Measurements from ENCODE around the gene VAT1L.
A peak's percentile ranks its signal among the peaks of the same experiment; 100 is the strongest.

VAT1L gene

DNA sequence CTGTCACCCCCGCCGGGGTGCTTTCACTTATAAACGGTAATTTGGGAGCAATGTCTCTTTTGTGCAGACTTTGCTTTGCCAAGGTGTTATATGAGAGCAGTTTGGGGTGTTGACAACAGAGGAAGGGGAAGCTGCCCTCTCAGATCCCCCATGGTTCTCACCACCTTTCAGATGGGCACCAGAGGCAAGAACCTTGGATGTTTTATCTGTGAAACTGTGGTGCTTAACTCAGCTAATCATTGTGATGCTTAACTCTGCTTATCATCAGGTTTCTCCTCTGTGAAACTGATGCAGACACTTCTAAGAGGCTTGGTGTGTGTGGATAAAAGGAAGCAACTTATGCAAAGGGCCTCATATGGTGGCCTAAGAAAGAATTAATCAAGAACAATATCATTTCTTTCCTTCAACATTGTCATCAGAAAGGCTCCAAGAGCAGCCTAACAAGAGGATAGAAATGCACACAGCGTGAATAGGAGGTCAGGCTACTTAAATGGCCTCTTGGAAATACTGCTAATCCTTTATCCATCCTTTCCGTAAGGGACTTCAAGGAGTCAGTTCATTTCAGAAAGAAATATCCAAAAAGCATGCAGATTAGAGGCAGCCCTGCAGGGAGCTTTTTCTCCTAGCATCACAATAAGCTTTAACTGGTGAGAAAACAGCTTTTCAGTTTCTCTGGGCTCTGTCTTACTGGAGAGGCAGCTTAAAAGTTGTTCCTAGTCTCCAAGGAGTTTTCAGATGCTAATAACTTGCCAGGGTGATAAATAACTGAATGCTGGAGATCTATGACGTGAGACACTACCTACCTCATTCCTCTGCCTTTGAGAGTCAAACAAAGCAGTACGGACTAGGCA, 178.9 kb downstream of the VAT1L start:
- H3K36me3 ChIP-seq (ENCODE audit: control insufficient read depth, low read depth, low read length) = no peaks in the 10 kb centered on the region
- H3K9ac ChIP-seq (ENCODE audit: low read length) = peak overlapping the region; percentile 47
- no peaks in the 10 kb centered on the region for H3K27me3 ChIP-seq (ENCODE audit: control insufficient read depth, insufficient read depth, low read length)
- peak overlapping the region; percentile 95 for H3K27ac ChIP-seq (ENCODE audit: low read length)
- no peaks in the 10 kb centered on the region for H3K9me3 ChIP-seq (ENCODE audit: control insufficient read depth, low read depth, low read length)
- H3K4me1 ChIP-seq (ENCODE audit: control insufficient read depth, low read depth, low read length) = peaks cover 56% of the 10 kb centered on the region
- H3K4me3 ChIP-seq (ENCODE audit: low read length) = no peak overlapping the region

DNA sequence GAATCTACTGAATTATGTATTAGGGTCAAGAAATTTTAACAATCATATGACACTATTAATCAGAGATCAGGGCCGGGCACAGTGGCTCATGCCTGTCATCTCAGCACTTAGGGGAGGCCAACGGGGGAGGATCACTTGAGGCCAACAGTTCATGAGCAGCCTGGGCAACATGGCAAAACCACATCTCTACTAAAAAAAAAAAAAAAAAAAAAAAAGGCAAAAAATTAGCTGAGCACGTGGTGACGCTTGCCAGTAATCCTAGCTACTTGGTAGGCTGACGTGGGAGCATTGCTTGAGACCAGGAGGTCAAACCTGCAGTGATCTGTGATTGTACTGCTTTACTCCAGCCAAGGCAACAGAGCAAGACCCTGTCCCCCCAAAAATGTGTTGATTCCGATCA, 181.5 kb downstream of the VAT1L start:
- no peaks in the 10 kb centered on the region for H3K27me3 ChIP-seq (ENCODE audit: control insufficient read depth, insufficient read depth, low read length)
- H3K27ac ChIP-seq (ENCODE audit: low read length) = no peak overlapping the region
- H3K36me3 ChIP-seq (ENCODE audit: control insufficient read depth, low read depth, low read length) = no peaks in the 10 kb centered on the region
- no peak overlapping the region for H3K4me3 ChIP-seq (ENCODE audit: low read length)
- H3K9me3 ChIP-seq (ENCODE audit: control insufficient read depth, low read depth, low read length) = no peaks in the 10 kb centered on the region
- no peak overlapping the region for H3K9ac ChIP-seq (ENCODE audit: low read length)
- peaks cover 40% of the 10 kb centered on the region for H3K4me1 ChIP-seq (ENCODE audit: control insufficient read depth, low read depth, low read length)

DNA sequence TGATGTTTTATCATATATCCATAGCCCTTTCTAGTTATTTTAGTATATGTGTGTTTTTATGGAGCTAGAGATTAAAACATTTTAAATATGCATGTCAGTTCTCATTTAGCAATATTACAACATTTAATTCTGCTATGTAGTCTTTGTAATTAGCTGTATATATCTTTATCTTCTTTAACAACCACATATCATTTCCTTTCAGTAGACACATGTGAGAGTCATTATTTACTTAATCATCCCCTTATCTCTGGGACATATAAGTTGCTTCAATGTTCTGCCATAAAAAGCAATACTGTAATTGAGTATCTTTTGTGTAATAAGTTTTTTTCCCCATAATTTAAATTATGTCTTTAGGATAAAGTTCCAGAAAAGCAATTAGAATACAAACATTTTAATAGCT, 182.0 kb downstream of the VAT1L start:
- no peak overlapping the region for H3K4me3 ChIP-seq (ENCODE audit: low read length)
- no peaks in the 10 kb centered on the region for H3K36me3 ChIP-seq (ENCODE audit: control insufficient read depth, low read depth, low read length)
- no peaks in the 10 kb centered on the region for H3K9me3 ChIP-seq (ENCODE audit: control insufficient read depth, low read depth, low read length)
- peaks cover 37% of the 10 kb centered on the region for H3K4me1 ChIP-seq (ENCODE audit: control insufficient read depth, low read depth, low read length)
- no peaks in the 10 kb centered on the region for H3K27me3 ChIP-seq (ENCODE audit: control insufficient read depth, insufficient read depth, low read length)
- H3K9ac ChIP-seq (ENCODE audit: low read length) = no peak overlapping the region
- H3K27ac ChIP-seq (ENCODE audit: low read length) = no peak overlapping the region

DNA sequence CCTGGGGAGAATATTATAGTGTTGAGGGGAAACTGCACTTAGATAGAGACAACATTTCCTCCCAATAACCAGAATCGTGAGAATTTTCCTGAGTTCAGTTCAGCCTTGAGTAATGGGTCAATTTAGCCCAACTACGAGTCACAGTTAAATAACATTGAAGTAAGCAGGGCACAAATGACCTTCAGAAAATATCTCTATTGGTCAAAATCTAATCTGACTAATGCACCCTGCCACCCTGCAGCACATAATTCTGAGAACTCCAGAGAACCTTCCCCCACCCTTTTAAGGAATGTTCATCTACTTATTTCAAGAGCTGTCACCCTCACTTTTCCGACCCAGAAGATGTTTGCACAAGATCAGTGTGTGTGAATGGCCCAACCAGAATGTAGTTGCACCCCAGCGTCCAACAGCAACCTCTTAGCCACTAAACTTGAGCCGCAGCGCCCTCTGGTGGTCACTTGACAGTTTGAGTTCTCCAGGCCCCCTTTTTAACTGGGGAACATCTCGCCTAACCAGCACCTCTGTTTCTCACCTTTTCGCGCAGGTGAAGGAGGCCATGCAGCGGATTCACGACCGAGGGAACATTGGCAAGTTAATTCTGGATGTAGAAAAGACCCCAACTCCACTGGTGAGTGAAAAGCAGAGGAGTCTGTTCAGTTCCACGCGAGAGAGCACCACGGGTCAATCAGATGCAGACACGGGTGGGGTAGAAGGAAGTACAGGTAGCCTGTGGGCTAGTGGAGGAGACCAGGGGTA, 183.1 kb downstream of the VAT1L start:
- no peak overlapping the region for H3K9ac ChIP-seq (ENCODE audit: low read length)

DNA sequence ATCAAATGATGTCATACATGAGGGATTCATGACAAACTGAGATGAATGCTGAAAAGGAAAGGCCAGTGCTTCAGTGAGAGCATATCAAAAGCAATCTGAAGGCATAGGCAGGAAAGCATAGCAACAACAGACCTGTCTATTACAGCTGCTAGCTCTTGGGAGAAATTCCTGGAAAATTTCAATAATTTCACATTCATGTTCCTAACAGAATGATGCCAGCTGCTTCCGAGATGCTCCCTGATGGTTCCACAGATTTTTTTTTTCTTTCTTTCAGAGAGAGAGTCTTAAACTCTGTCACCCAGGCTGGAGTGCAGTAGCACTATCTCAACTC, 183.7 kb downstream of the VAT1L start:
- H3K36me3 ChIP-seq (ENCODE audit: control insufficient read depth, low read depth, low read length) = no peaks in the 10 kb centered on the region
- H3K9me3 ChIP-seq (ENCODE audit: control insufficient read depth, low read depth, low read length) = no peaks in the 10 kb centered on the region
- H3K4me1 ChIP-seq (ENCODE audit: control insufficient read depth, low read depth, low read length) = peaks cover 22% of the 10 kb centered on the region
- no peak overlapping the region for H3K27ac ChIP-seq (ENCODE audit: low read length)
- no peak overlapping the region for H3K4me3 ChIP-seq (ENCODE audit: low read length)
- no peak overlapping the region for H3K9ac ChIP-seq (ENCODE audit: low read length)
- H3K27me3 ChIP-seq (ENCODE audit: control insufficient read depth, insufficient read depth, low read length) = no peaks in the 10 kb centered on the region

More for the DNA sequence above, 183.1 kb downstream of the VAT1L start:
- H3K9me3 ChIP-seq (ENCODE audit: control insufficient read depth, low read depth, low read length) = no peaks in the 10 kb centered on the region
- no peaks in the 10 kb centered on the region for H3K27me3 ChIP-seq (ENCODE audit: control insufficient read depth, insufficient read depth, low read length)
- H3K27ac ChIP-seq (ENCODE audit: low read length) = no peak overlapping the region
- no peaks in the 10 kb centered on the region for H3K36me3 ChIP-seq (ENCODE audit: control insufficient read depth, low read depth, low read length)
- no peak overlapping the region for H3K4me3 ChIP-seq (ENCODE audit: low read length)
- H3K4me1 ChIP-seq (ENCODE audit: control insufficient read depth, low read depth, low read length) = peaks cover 27% of the 10 kb centered on the region

DNA sequence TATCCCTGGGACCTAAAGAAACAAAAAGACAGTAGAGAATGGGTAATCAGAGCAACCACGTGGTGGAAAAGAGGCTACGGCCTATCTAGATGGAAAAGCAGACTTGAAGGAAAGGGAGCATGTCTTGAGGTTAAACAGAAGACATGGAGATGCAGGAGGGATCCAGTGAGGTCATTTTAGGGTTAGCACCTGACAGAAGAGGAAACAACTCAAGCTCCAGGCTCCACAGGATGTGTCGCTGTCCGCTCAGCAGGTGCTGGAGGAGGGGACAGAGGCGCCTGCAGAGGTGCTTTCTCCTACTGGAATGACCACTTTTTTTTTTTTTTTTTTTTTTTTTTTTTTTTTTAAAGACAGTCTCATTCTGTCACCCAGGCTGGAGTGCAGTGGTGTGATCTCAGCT, 186.5 kb downstream of the VAT1L start:
- H3K4me3 ChIP-seq (ENCODE audit: low read length) = no peak overlapping the region
- H3K27me3 ChIP-seq (ENCODE audit: control insufficient read depth, insufficient read depth, low read length) = no peaks in the 10 kb centered on the region
- H3K9ac ChIP-seq (ENCODE audit: low read length) = no peak overlapping the region
- peaks cover 16% of the 10 kb centered on the region for H3K36me3 ChIP-seq (ENCODE audit: control insufficient read depth, low read depth, low read length)
- peaks cover 11% of the 10 kb centered on the region for H3K4me1 ChIP-seq (ENCODE audit: control insufficient read depth, low read depth, low read length)
- no peaks in the 10 kb centered on the region for H3K9me3 ChIP-seq (ENCODE audit: control insufficient read depth, low read depth, low read length)
- no peak overlapping the region for H3K27ac ChIP-seq (ENCODE audit: low read length)

DNA sequence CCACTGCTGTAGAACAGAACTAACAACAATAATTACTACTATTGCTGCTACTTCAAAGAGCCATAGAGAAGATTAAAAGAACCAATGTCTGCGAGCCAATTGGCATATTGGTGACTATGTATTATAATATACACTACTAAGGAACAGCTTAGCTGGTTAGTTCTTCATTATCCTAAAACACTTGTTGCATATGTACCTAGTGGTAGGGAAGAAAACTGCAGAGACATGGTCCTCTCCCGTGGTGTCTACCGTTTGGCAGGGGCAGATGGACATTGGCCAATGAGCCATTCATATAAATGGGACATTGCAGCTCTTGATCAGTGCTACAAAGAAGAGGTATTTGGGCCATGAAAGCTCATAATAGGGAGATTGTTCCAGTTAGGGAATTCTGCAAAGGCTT, 187.6 kb downstream of the VAT1L start:
- H3K27me3 ChIP-seq (ENCODE audit: control insufficient read depth, insufficient read depth, low read length) = no peaks in the 10 kb centered on the region
- H3K4me3 ChIP-seq (ENCODE audit: low read length) = no peak overlapping the region
- peaks cover 16% of the 10 kb centered on the region for H3K36me3 ChIP-seq (ENCODE audit: control insufficient read depth, low read depth, low read length)
- H3K27ac ChIP-seq (ENCODE audit: low read length) = no peak overlapping the region
- peaks cover 10% of the 10 kb centered on the region for H3K4me1 ChIP-seq (ENCODE audit: control insufficient read depth, low read depth, low read length)
- no peaks in the 10 kb centered on the region for H3K9me3 ChIP-seq (ENCODE audit: control insufficient read depth, low read depth, low read length)
- H3K9ac ChIP-seq (ENCODE audit: low read length) = no peak overlapping the region

DNA sequence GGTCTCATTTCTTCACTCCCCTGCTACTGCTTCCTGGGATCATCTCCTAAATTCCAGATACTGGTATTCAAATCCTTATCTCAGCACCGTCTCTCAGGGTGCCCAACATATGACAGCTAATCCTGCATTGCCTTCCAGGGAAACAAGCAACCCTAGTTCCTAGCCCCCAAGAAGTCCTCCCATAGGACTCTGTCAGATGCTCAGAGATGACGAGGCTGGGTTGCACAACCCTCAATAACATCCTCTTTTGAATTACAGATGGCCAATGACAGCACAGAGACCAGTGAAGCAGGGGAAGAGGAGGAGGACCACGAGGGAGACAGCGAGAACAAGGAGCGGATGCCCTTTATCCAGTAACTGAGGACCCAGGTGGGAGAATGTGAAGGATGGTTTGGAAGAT, 189.0 kb downstream of the VAT1L start:
- H3K4me1 ChIP-seq (ENCODE audit: control insufficient read depth, low read depth, low read length) = no peaks in the 10 kb centered on the region
- H3K27me3 ChIP-seq (ENCODE audit: control insufficient read depth, insufficient read depth, low read length) = no peaks in the 10 kb centered on the region
- no peaks in the 10 kb centered on the region for H3K9me3 ChIP-seq (ENCODE audit: control insufficient read depth, low read depth, low read length)
- H3K9ac ChIP-seq (ENCODE audit: low read length) = no peak overlapping the region
- no peak overlapping the region for H3K27ac ChIP-seq (ENCODE audit: low read length)
- H3K4me3 ChIP-seq (ENCODE audit: low read length) = no peak overlapping the region
- H3K36me3 ChIP-seq (ENCODE audit: control insufficient read depth, low read depth, low read length) = peaks cover 16% of the 10 kb centered on the region

DNA sequence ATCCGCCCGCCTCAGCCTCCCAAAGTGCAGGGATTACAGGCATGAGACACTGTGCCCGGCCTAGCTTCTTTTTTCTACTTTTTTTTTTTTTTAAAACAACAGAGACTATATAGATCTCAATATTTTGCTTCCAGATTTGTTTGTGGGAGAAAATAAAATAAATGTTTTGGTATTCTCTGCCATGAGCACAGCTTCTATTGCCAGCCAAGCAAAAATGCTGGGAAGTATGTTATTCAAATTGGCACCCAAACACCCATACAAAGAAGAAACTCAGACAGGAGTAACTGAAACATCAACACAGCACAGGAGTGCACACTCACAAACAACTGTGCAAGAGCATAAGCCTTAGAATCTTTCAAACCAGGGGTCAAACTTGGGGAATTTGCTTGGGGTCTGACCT, 196.7 kb downstream of the VAT1L start:
- H3K4me3 ChIP-seq (ENCODE audit: low read length) = no peak overlapping the region
- no peak overlapping the region for H3K9ac ChIP-seq (ENCODE audit: low read length)
- H3K4me1 ChIP-seq (ENCODE audit: control insufficient read depth, low read depth, low read length) = no peaks in the 10 kb centered on the region
- no peak overlapping the region for H3K27ac ChIP-seq (ENCODE audit: low read length)
- H3K36me3 ChIP-seq (ENCODE audit: control insufficient read depth, low read depth, low read length) = no peaks in the 10 kb centered on the region
- H3K9me3 ChIP-seq (ENCODE audit: control insufficient read depth, low read depth, low read length) = no peaks in the 10 kb centered on the region
- no peaks in the 10 kb centered on the region for H3K27me3 ChIP-seq (ENCODE audit: control insufficient read depth, insufficient read depth, low read length)

DNA sequence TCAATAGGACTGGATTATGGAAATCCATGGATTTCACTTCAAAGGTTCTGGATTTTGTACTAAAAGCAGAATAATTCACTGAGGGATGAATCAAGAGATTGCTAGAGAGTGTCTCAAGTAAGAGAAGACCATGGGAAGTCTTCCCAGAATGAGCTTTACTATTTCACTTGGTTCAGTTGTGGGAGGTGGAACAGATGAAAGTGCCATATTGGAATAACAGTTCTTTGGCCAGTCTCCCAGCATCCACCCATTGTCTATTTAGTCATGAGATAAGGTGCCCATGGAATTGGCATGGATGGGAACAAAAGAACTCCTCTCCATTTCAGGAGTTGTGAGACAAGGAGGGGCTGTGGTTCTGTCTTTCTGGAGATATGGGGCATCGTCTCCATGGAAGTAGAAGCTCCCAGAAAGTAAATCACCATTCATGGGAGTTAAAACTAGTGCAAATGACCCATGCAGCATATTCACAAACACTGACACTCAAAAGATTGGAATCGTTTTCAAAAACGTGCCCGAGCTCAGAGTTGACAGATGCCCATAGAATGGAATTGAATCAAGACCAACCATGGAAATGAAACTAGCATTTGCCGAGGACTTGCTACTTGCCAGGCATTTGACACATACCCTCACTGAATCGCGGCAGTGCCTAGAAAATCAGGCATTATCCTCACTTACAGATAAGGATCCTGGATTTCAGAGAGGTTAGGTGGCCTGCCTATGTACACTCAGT, 197.8 kb downstream of the VAT1L start:
- Histone ChIP-seq H3K27me3 (ENCODE audit: control insufficient read depth, insufficient read depth, low read length) (no peaks in the 10 kb centered on the region), H3K4me3 (ENCODE audit: low read length) (no peak overlapping the region), H3K9ac (ENCODE audit: low read length) (no peak overlapping the region), H3K9me3 (ENCODE audit: control insufficient read depth, low read depth, low read length) (no peaks in the 10 kb centered on the region), H3K4me1 (ENCODE audit: control insufficient read depth, low read depth, low read length) (peaks cover 9% of the 10 kb centered on the region), H3K27ac (ENCODE audit: low read length) (no peak overlapping the region), H3K36me3 (ENCODE audit: control insufficient read depth, low read depth, low read length) (no peaks in the 10 kb centered on the region)

DNA sequence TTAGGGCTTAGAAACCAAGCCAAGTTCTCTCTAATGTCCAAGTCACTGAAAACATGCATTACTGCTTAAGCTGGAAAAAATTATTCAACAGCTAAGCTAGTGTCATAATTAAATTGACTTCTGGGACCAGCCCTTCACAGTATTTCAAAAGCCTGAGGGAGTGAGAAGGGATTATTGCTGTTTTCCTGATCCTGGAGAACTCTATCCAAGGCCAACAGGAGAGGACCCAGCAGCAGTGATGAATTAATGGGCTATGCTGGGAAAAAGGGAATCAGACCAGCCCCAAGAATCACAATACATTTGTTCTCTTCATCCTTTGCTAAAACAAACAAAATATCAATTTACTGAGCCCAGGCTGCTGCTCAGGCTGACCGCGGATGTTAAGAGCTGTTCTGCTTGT, 199.4 kb downstream of the VAT1L start:
- H3K9ac ChIP-seq (ENCODE audit: low read length) = no peak overlapping the region
- no peak overlapping the region for H3K27ac ChIP-seq (ENCODE audit: low read length)
- H3K4me3 ChIP-seq (ENCODE audit: low read length) = no peak overlapping the region
- H3K36me3 ChIP-seq (ENCODE audit: control insufficient read depth, low read depth, low read length) = no peaks in the 10 kb centered on the region
- no peaks in the 10 kb centered on the region for H3K27me3 ChIP-seq (ENCODE audit: control insufficient read depth, insufficient read depth, low read length)
- H3K4me1 ChIP-seq (ENCODE audit: control insufficient read depth, low read depth, low read length) = peaks cover 23% of the 10 kb centered on the region
- H3K9me3 ChIP-seq (ENCODE audit: control insufficient read depth, low read depth, low read length) = no peaks in the 10 kb centered on the region

All from iPS-18a (cell line).